H1 (cell line): ENCODE data around the gene LMO2. TPM values are rescaled to one million over a fixed set of nuclear protein-coding genes. Genes with fewer than 3 reads are reported as not detected.

ENCODE experiments used
- CTCF ChIA-PET: fragments of 300-600 bp; sonication (Branson Sonifier 250); formaldehyde crosslinking; loops from one replicate; lab custom pipeline; 2021; ENCODE audit not compliant: partially characterized antibody; lab: Charles Lee
- POLR2A ChIA-PET: fragments of 300-600 bp; sonication (Branson Sonifier 250); formaldehyde crosslinking; loops from one replicate; lab custom pipeline; 2021; ENCODE audit warnings: inconsistent platforms; ENCODE audit not compliant: partially characterized antibody; lab: Charles Lee
- DNase-seq, 2 experiments: peaks; one replicate each; pipeline versions ENCODE4 v3.0.0 to v3.0.0-alpha.2; 2010 to 2022; ENCODE audit warnings: low spot score in 2 of 2, low read depth in 1 of 2, mixed read lengths in 1 of 2
- FAIRE-seq: peaks from 2 replicates; lab custom pipeline; 2011; peaks lifted over from hg19 to GRCh38; lab: Jason Lieb, UNC
- H2AFZ ChIP-seq: 2 replicates; pipeline ENCODE4 v1.8.1; 2012; ENCODE audit warnings: low read length, inconsistent platforms
- H2AK5ac ChIP-seq: 2 replicates; pipeline ENCODE4 v1.6.1; 2013; ENCODE audit warnings: low read depth, low read length
- H2BK120ac ChIP-seq: replicated peaks from 2 replicates; pipeline ENCODE3; 2013; ENCODE audit warnings: low read depth, low read length, inconsistent platforms
- H2BK12ac ChIP-seq: 2 replicates; pipeline ENCODE4 v1.6.1; 2013; ENCODE audit warnings: low read depth, low read length
- H2BK15ac ChIP-seq: 2 replicates; pipeline ENCODE4 v1.6.1; 2013; ENCODE audit warnings: low read length
- H2BK20ac ChIP-seq: 2 replicates; pipeline ENCODE4 v1.6.1; 2013; ENCODE audit warnings: low read length
- H2BK5ac ChIP-seq: 2 replicates; pipeline ENCODE4 v1.6.1; 2013; ENCODE audit warnings: low read depth, low read length
- H3K14ac ChIP-seq: 2 replicates; pipeline ENCODE4 v1.6.1; 2013; ENCODE audit warnings: inconsistent platforms; ENCODE audit not compliant: insufficient read length
- H3K18ac ChIP-seq: 2 replicates; pipeline ENCODE4 v1.6.1; 2013; ENCODE audit warnings: low read length; ENCODE audit errors: extremely low read depth
- H3K23ac ChIP-seq: 2 replicates; pipeline ENCODE4 v1.6.1; 2013; ENCODE audit warnings: inconsistent platforms; ENCODE audit not compliant: insufficient read length
- H3K23me2 ChIP-seq: 2 replicates; pipeline ENCODE4 v1.6.1; 2013; ENCODE audit warnings: low read depth, low read length
- H3K27ac ChIP-seq: 2 replicates; pipeline ENCODE4 v1.6.1; 2011; ENCODE audit warnings: low read depth, low read length, inconsistent platforms
- H3K27me3 ChIP-seq, 4 experiments: replicated peaks in 1 of 4; 1 replicate in 1 of 4; 2 replicates in 3 of 4; pipeline versions ENCODE4 v1.6.1 to v1.8.1; 2011 to 2013; ENCODE audit warnings: low read length in 3 of 4, mild to moderate bottlenecking in 3 of 4, inconsistent platforms in 2 of 4, mixed read lengths in 2 of 4, moderate library complexity in 1 of 4; ENCODE audit not compliant: control insufficient read depth in 3 of 4, insufficient read depth in 3 of 4; ENCODE audit errors: extremely low read depth in 1 of 4
- H3K36me3 ChIP-seq, 4 experiments: 2 replicates each; pipeline versions ENCODE4 v1.6.1 to v1.8.1; 2011 to 2013; ENCODE audit warnings: mild to moderate bottlenecking in 4 of 4, low read length in 3 of 4, moderate library complexity in 2 of 4, control low read depth in 1 of 4, inconsistent platforms in 1 of 4; ENCODE audit not compliant: insufficient read depth in 4 of 4, control insufficient read depth in 2 of 4
- H3K4ac ChIP-seq: replicated peaks from 2 replicates; pipeline ENCODE3; 2013; ENCODE audit warnings: low read length, low read depth, mixed read lengths, inconsistent platforms; ENCODE audit not compliant: insufficient read length
- H3K4me1 ChIP-seq, 4 experiments: replicated peaks in 1 of 4; 1 replicate in 1 of 4; 2 replicates in 3 of 4; pipeline versions ENCODE4 v1.6.1 to v1.8.1; 2011 to 2013; ENCODE audit warnings: low read length in 3 of 4, inconsistent platforms in 2 of 4, mixed read lengths in 1 of 4; ENCODE audit not compliant: insufficient read depth in 4 of 4, control insufficient read depth in 3 of 4
- H3K4me2 ChIP-seq, 2 experiments: 2 replicates each; pipeline versions ENCODE4 v1.6.1 to v1.8.1; 2011 to 2013; ENCODE audit warnings: low read depth in 2 of 2, low read length in 2 of 2, control low read depth in 1 of 2, inconsistent platforms in 1 of 2, mild to moderate bottlenecking in 1 of 2; ENCODE audit not compliant: insufficient read depth in 1 of 2
- H3K4me3 ChIP-seq, 4 experiments: fragments of 200-600, 300-600 bp in 1 of 4; sonication (generic), shearing (Covaris generic), sonication (Bioruptor Twin) in 1 of 4; 2 replicates each; pipeline versions ENCODE4 v1.5.1 to v1.8.1; 2011 to 2016; ENCODE audit warnings: low read length in 4 of 4, low read depth in 3 of 4, control low read depth in 2 of 4, inconsistent platforms in 2 of 4, mild to moderate bottlenecking in 2 of 4, mixed read lengths in 1 of 4, moderate library complexity in 1 of 4; ENCODE audit not compliant: insufficient read depth in 2 of 4; ENCODE audit errors: extremely low read depth in 1 of 4
- H3K56ac ChIP-seq: replicated peaks from 2 replicates; pipeline ENCODE3; 2013; ENCODE audit warnings: low read depth, mild to moderate bottlenecking, mixed read lengths, low read length, inconsistent platforms; ENCODE audit not compliant: insufficient read length
- H3K79me1 ChIP-seq: 2 replicates; pipeline ENCODE4 v1.6.1; 2013; ENCODE audit warnings: low read depth, low read length, control low read depth
- H3K79me2 ChIP-seq, 2 experiments: 2 replicates each; pipeline versions ENCODE4 v1.6.1 to v1.8.1; 2012 to 2013; ENCODE audit warnings: low read length in 2 of 2, mild to moderate bottlenecking in 2 of 2, inconsistent platforms in 1 of 2; ENCODE audit not compliant: insufficient read depth in 2 of 2, control insufficient read depth in 1 of 2
- H3K9ac ChIP-seq, 4 experiments: replicated peaks in 1 of 4; 1 replicate in 1 of 4; 2 replicates in 3 of 4; pipeline versions ENCODE4 v1.6.1 to v1.8.1; 2011 to 2013; ENCODE audit warnings: low read depth in 3 of 4, low read length in 3 of 4, control low read depth in 2 of 4, mild to moderate bottlenecking in 2 of 4, moderate library complexity in 2 of 4, inconsistent platforms in 1 of 4; ENCODE audit errors: extremely low read depth in 1 of 4
- H3K9me3 ChIP-seq, 2 experiments: 2 replicates each; pipeline versions ENCODE4 v1.6.1 to v1.8.1; 2012 to 2013; ENCODE audit warnings: mild to moderate bottlenecking in 2 of 2, moderate library complexity in 2 of 2, control low read depth in 1 of 2, inconsistent platforms in 1 of 2, low read depth in 1 of 2, low read length in 1 of 2, mixed read lengths in 1 of 2; ENCODE audit not compliant: insufficient read depth in 2 of 2
- H4K20me1 ChIP-seq, 2 experiments: replicated peaks in 1 of 2; 2 replicates each; pipeline versions ENCODE3 to v1.8.1; 2011 to 2013; ENCODE audit warnings: inconsistent platforms in 2 of 2, low read length in 2 of 2, mild to moderate bottlenecking in 1 of 2; ENCODE audit not compliant: insufficient read depth in 2 of 2, control insufficient read depth in 1 of 2
- H4K5ac ChIP-seq: 2 replicates; pipeline ENCODE4 v1.6.1; 2013; ENCODE audit warnings: low read length, low read depth, mixed read lengths, inconsistent platforms; ENCODE audit not compliant: insufficient read length
- H4K8ac ChIP-seq: 2 replicates; pipeline ENCODE4 v1.8.0; 2013; ENCODE audit warnings: mild to moderate bottlenecking, moderate library complexity, low read length, inconsistent platforms; ENCODE audit not compliant: insufficient read depth; ENCODE audit errors: extremely low read depth
- H4K91ac ChIP-seq: replicated peaks from 2 replicates; pipeline ENCODE3; 2013; ENCODE audit warnings: low read length, mixed read lengths, inconsistent platforms; ENCODE audit not compliant: insufficient read length
- E2F6 ChIP-seq: IDR thresholded peaks from 2 replicates; pipeline ENCODE4 v1.6.1; 2012; ENCODE audit warnings: inconsistent platforms
- EZH2 ChIP-seq: fragments of 200-600 bp; sonication (generic); IDR thresholded peaks from 2 replicates; pipeline ENCODE4 v1.7.1; 2012; ENCODE audit warnings: low read depth, mild to moderate bottlenecking, moderate library complexity, low read length, inconsistent platforms; ENCODE audit not compliant: severe bottlenecking
- HDAC2 ChIP-seq, 2 experiments: fragments of 300-600 bp in 1 of 2; sonication (generic) in 1 of 2; IDR thresholded peaks; 2 replicates each; pipeline ENCODE4 v1.6.1; 2011 to 2012; ENCODE audit warnings: low read depth in 2 of 2, low read length in 2 of 2, mild to moderate bottlenecking in 2 of 2, moderate library complexity in 2 of 2, borderline replicate concordance in 1 of 2, inconsistent platforms in 1 of 2
- KDM1A ChIP-seq: fragments of 200-600, 300-600 bp; sonication (generic); IDR thresholded peaks from 2 replicates; pipeline ENCODE4 v1.7.1; 2016; ENCODE audit warnings: mild to moderate bottlenecking, low read length, borderline replicate concordance
- KDM4A ChIP-seq: IDR thresholded peaks from one replicate; pipeline ENCODE4 v1.7.1; 2012; ENCODE audit warnings: low read depth, mild to moderate bottlenecking, moderate library complexity, low read length, inconsistent platforms; ENCODE audit not compliant: severe bottlenecking
- RNF2 ChIP-seq: fragments of 200-900, 300-1000 bp; sonication (generic); IDR thresholded peaks from 2 replicates; pipeline ENCODE4 v1.7.1; 2016; ENCODE audit warnings: borderline replicate concordance, low read depth, mild to moderate bottlenecking, antibody characterized with exemption, low read length; ENCODE audit not compliant: poor library complexity, severe bottlenecking; ENCODE audit errors: missing control alignments
- SUZ12 ChIP-seq: fragments of 200-600 bp; sonication (generic); IDR thresholded peaks from 2 replicates; pipeline ENCODE4 v1.6.1; 2012; ENCODE audit warnings: mild to moderate bottlenecking, inconsistent platforms, low read length, moderate library complexity, mixed read lengths
- WGBS, 2 experiments: shearing (Covaris generic) in 1 of 2; methylation state at CpG; one replicate each; pipeline versions ENCODE4 v1.1.6 to v1.1.7; 2013 to 2015; ENCODE audit warnings: low lambda C conversion rate in 2 of 2, mixed read lengths in 2 of 2, inconsistent platforms in 1 of 2, low coverage in 1 of 2, missing lambda C conversion rate in 1 of 2; ENCODE audit not compliant: insufficient replicate concordance in 2 of 2, insufficient coverage in 1 of 2, insufficient read length in 1 of 2; ENCODE audit errors: extremely low coverage in 1 of 2, missing lambda C conversion rate in 1 of 2; 5-methylcytosine and 5-hydroxymethylcytosine counted together
- polyA plus RNA-seq, 7 experiments: library from polyadenylated mRNA; depleted of rRNA in 3 of 7; stranded (reverse) in 5 of 7; unstranded in 2 of 7; fragments of >200 nt in 5 of 7; fragments of 200-250 nt in 2 of 7; gene quantifications; 1 replicate in 5 of 7; 2 replicates in 1 of 7; 4 replicates in 1 of 7; pipeline versions ENCODE4 v1.2.1 to v1.2.3, GENCODE V29; 2011 to 2013; ENCODE audit warnings: missing spikeins in 2 of 7, mixed read lengths in 2 of 7
- total RNA-seq: library from RNA; stranded (reverse); fragmentation: NEBNext Ultra II Directional; extraction: Animal tissue kit (Norgen Biotek cat#: 25700); gene quantifications from 2 replicates; pipeline ENCODE4 v1.2.1, GENCODE V29; 2021
- TF ChIP-seq, protein P1 (sequence below): IDR thresholded peaks from 2 replicates; pipeline ENCODE4 v1.6.1; 2012; ENCODE audit warnings: inconsistent platforms

Gene LMO2
- total and polyA plus RNA-seq, 2 of the 8 experiments (the other 6 are each of a cell fraction or from before 2014, with no cell fraction given), result 1.6 to 2.7 TPM

DNA sequence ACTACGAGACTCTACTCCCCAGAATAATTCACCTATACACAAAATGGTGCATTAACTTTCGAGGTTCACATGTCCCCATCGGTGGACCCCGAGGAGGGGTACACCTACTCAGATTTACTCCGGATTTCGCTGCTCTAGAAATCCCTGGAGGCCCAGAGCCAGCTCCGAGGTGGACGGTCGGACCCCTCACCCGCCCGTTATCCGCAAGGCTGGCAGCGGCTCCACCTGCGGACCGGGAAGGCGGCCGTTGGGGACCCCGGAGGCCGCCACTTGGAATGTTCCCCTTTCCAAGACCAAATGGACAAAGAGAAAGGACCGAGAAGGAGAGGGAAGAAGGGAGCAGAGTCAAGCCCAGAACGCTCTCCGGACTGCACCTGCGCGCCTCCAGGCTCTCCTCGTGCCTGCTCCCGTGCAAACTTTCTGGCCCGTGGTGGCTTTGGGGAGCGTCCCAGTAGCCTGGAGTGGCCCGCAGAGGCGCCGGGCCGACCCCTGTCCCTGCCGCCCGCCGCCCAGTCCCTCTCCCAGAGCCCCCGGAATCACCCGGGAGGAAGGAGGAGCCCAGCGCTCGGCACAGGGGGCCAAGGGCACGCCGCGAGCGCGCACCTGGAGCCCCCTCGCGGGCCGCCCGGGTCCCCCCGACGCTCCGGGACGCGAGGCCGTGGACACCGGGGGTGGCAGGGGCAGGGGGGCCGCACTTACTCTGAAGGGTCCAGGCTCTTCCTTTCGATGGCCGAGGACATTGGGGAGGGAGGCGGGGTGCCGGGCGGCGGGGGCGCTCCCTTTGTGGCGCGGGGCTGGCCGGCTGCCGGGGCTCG lies 23.0 kb downstream of the LMO2 start:
- Histone ChIP-seq H3K27me3 (peaks cover 17 to 46% (median 34%) of the 10 kb centered on the region in 4 experiments), H4K5ac (no peak overlapping the region), H3K79me1 (no peaks in the 10 kb centered on the region; the same call in 1 of the 2 replicates), H3K4me2 (peak overlapping the region; percentile 83 to 89), H2BK15ac (no peak overlapping the region), H3K23ac (no peak overlapping the region), H3K23me2 (peaks cover 10% of the 10 kb centered on the region; the same call in 1 of the 2 replicates), H3K36me3 (no peaks in the 10 kb centered on the region), H3K18ac (0 out of 2 replicates have a peak overlapping the region, but pooled peaks have one; percentile 26), H2BK5ac (no peak overlapping the region), H2BK12ac (no peak overlapping the region; the same call in 1 of the 2 replicates), H3K4ac (no peak overlapping the region), H4K20me1 (no peaks in the 10 kb centered on the region), H3K27ac (no peak overlapping the region), H2BK120ac (no peak overlapping the region), H3K14ac (no peak overlapping the region), H4K8ac (no peak overlapping the region), H3K9me3 (no peaks in the 10 kb centered on the region), H3K4me1 (peaks cover 0 to 6% (median 5%) of the 10 kb centered on the region in 4 experiments; a peak in 5 of 7 replicates), H2AK5ac (no peak overlapping the region), H2BK20ac (no peak overlapping the region), H2AFZ (peak overlapping the region; percentile 56; the same call in 1 of the 2 replicates), H3K56ac (peak overlapping the region; percentile 2), H3K9ac (no peak overlapping the region), H3K79me2 (no peaks in the 10 kb centered on the region), H3K4me3 (peak overlapping the region; percentile 58 to 77 (median 68)), H4K91ac (no peak overlapping the region)
- peak in 1 of 2 experiments; percentile 64 for DNase-seq
- ChIA-PET POLR2A (no interaction called here), CTCF (interaction anchor here (1.2 to 3.1 kb wide), 6 partner anchors 11 to 208 kb away, joined by 3 to 15 read pairs (median 7); no protein-coding TSS in a partner anchor)
- WGBS, 2 experiments, result 3% methylated on average over 38 of the region's 68 CpGs; no CpG with 5 or more reads in 1 of the 2 experiments
- no peak for FAIRE-seq
- TF ChIP-seq RNF2 (peak; percentile 63), E2F6 (peak; percentile 38; the same call in 1 of the 2 replicates), SUZ12 (peak; percentile 85), KDM1A (no peak), KDM4A (peak; percentile 38), EZH2 (peak; percentile 84), HDAC2 (IDR thresholded peaks at IDR 0.05; ENCODE audit: borderline replicate concordance in 1 of 2, low read depth in 2 of 2, low read length in 2 of 2) (0 out of 4 replicates have a peak, but pooled peaks of 1 of the 2 experiments have one; percentile 49)
- TF ChIP-seq, protein P1, sequence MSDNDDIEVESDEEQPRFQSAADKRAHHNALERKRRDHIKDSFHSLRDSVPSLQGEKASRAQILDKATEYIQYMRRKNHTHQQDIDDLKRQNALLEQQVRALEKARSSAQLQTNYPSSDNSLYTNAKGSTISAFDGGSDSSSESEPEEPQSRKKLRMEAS, result peak; percentile 34; the same call in 1 of the 2 replicates
